HL-60 (cell line): ENCODE data around the gene FGFR4.

ENCODE experiments used
- DNase-seq, 2 experiments: peaks; one replicate each; pipeline ENCODE4 v3.0.0-alpha.2; 2010 to 2020; ENCODE audit warnings: low read depth in 1 of 2, low spot score in 1 of 2
- H3K27ac ChIP-seq: fragments of 250-450 bp; sonication (Bioruptor Pico); replicated peaks from 2 replicates; pipeline ENCODE4 v1.5.1; 2020; ENCODE audit warnings: mild to moderate bottlenecking, moderate library complexity
- H3K27me3 ChIP-seq: fragments of 250-450 bp; sonication (Bioruptor Pico); 2 replicates; pipeline ENCODE4 v1.5.1; 2021; ENCODE audit warnings: mild to moderate bottlenecking, moderate library complexity; ENCODE audit not compliant: insufficient read depth, poor library complexity, severe bottlenecking
- H3K4me3 ChIP-seq: replicated peaks from 2 replicates; pipeline ENCODE4 v1.5.1; 2011; ENCODE audit warnings: mild to moderate bottlenecking, control low read depth, low read length; ENCODE audit not compliant: insufficient read depth
- CTCF ChIP-seq: IDR thresholded peaks from one replicate; pipeline ENCODE4 v1.5.1; 2011; ENCODE audit warnings: low read length, control low read depth, inconsistent platforms; ENCODE audit not compliant: insufficient read depth
- GABPA ChIP-seq: IDR thresholded peaks from 2 replicates; pipeline ENCODE4 v1.6.1; 2012; ENCODE audit warnings: low read depth
- POLR2AphosphoS5 ChIP-seq: IDR thresholded peaks from 2 replicates; pipeline ENCODE4 v1.6.1; 2012; ENCODE audit warnings: low read depth
- SPI1 ChIP-seq: IDR thresholded peaks from 2 replicates; pipeline ENCODE4 v1.6.1; 2012; ENCODE audit warnings: low read depth, mild to moderate bottlenecking, borderline replicate concordance
- TF ChIP-seq, protein P1 (sequence below): IDR thresholded peaks from 2 replicates; pipeline ENCODE4 v1.6.1; 2012; ENCODE audit warnings: low read depth; ENCODE audit not compliant: insufficient replicate concordance

FGFR4 gene

DNA sequence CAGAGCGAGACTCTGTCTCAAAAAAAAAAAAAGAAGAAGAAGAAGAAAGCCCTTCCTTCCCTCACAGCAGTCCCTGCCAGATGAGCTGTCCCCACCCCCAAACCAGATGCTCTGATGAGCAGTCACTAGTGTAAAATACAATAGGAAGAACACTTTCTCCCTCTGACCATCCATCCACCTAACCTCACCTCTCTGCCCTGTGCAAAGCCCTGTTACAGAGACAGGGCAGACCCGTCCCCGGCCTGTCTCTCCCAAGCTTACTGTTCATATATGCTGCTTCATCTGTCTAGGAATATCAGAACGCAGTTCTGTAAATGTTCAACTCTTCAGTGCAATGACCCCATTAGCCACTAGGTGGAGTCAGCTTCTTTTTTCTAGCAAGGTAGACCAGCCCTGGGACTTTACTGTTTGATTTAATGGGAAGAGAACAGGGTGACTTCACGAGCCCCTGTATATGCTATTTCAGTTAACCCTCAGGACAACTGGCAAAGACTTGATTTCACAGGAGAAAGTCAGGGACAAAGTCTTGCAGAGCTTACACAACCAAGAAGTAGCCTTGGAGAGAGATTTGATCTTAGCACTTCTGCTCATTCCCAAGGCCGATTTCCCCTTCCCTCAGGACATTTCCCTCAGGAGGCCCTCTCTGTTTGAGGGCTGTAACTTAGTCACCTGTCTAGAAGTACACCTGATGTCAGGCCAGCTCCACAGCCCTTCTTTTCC, 14.9 kb upstream of the FGFR4 start:
- TF ChIP-seq GABPA (no peak), POLR2AphosphoS5 (no peak), SPI1 (0 out of 2 replicates have a peak, but pooled peaks have one; percentile 1), CTCF (peak; percentile 92)
- TF ChIP-seq, protein P1, sequence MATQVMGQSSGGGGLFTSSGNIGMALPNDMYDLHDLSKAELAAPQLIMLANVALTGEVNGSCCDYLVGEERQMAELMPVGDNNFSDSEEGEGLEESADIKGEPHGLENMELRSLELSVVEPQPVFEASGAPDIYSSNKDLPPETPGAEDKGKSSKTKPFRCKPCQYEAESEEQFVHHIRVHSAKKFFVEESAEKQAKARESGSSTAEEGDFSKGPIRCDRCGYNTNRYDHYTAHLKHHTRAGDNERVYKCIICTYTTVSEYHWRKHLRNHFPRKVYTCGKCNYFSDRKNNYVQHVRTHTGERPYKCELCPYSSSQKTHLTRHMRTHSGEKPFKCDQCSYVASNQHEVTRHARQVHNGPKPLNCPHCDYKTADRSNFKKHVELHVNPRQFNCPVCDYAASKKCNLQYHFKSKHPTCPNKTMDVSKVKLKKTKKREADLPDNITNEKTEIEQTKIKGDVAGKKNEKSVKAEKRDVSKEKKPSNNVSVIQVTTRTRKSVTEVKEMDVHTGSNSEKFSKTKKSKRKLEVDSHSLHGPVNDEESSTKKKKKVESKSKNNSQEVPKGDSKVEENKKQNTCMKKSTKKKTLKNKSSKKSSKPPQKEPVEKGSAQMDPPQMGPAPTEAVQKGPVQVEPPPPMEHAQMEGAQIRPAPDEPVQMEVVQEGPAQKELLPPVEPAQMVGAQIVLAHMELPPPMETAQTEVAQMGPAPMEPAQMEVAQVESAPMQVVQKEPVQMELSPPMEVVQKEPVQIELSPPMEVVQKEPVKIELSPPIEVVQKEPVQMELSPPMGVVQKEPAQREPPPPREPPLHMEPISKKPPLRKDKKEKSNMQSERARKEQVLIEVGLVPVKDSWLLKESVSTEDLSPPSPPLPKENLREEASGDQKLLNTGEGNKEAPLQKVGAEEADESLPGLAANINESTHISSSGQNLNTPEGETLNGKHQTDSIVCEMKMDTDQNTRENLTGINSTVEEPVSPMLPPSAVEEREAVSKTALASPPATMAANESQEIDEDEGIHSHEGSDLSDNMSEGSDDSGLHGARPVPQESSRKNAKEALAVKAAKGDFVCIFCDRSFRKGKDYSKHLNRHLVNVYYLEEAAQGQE, result no peak
- no peaks in the 10 kb centered on the region for H3K27me3 ChIP-seq
- no peak overlapping the region for H3K4me3 ChIP-seq
- DNase-seq, result peak; percentile 41 to 85
- no peak overlapping the region for H3K27ac ChIP-seq

GRCh38 chr5:177077335-177077734, 9.4 kb upstream of the FGFR4 start:
- TF ChIP-seq POLR2AphosphoS5 (no peak), GABPA (no peak), CTCF (no peak), SPI1 (no peak)
- TF ChIP-seq, protein P1, result no peak
- no peak for DNase-seq
- H3K27me3 ChIP-seq, result no peaks in the 10 kb centered on the region
- no peak overlapping the region for H3K27ac ChIP-seq
- no peak overlapping the region for H3K4me3 ChIP-seq

GRCh38 chr5:177079606-177080005, 7.1 kb upstream of the FGFR4 start:
- Histone ChIP-seq H3K27ac (no peak overlapping the region), H3K27me3 (no peaks in the 10 kb centered on the region), H3K4me3 (no peak overlapping the region)
- DNase-seq, result no peak
- no peak for TF ChIP-seq SPI1
- TF ChIP-seq, protein P1, result no peak
- no peak for TF ChIP-seq GABPA
- TF ChIP-seq CTCF, result no peak
- no peak for TF ChIP-seq POLR2AphosphoS5
